HepG2 (cell line): ENCODE data around the gene IPO5. TPM values are rescaled to one million over a fixed set of nuclear protein-coding genes. Genes with fewer than 3 reads are reported as not detected.

Source experiments
- ATAC-seq: fragments of 200-7000 bp; cut with Tn5 transposase; 3 replicates; pipeline ENCODE4 v1.9.1; 2020; ENCODE audit warnings: mild to moderate bottlenecking, moderate library complexity
- BruUV-seq: library from RNA; stranded (reverse); fragments of 400-500 nt; replicated peaks from 2 replicates; lab custom pipeline; 2021; lab: Mats Ljungman, UMichigan
- CTCF ChIA-PET: fragments of 300-600 bp; formaldehyde crosslinking; extraction: SDS; loops from one replicate; lab custom pipeline; 2021; ENCODE audit warnings: low total read pairs, inconsistent platforms, low intra/inter-chr PET ratio; lab: Yijun Ruan, JAX
- POLR2A ChIA-PET: fragments of 350-600 bp; sonication (Branson Sonifier 250); formaldehyde crosslinking; loops from one replicate; lab custom pipeline; 2020; ENCODE audit warnings: antibody characterized with exemption, inconsistent platforms; lab: Yijun Ruan, JAX
- DNase-seq: peaks from one replicate; pipeline ENCODE4 v3.0.0-alpha.2; 2015; ENCODE audit warnings: low spot score
- FAIRE-seq: peaks from 3 replicates; lab custom pipeline; 2011; peaks lifted over from hg19 to GRCh38; lab: Jason Lieb, UNC
- H2AFZ ChIP-seq: one replicate; pipeline ENCODE4 v1.6.1; 2011; ENCODE audit warnings: low read length, inconsistent platforms
- H3K27ac ChIP-seq: fragments of 300-600 bp; 3 replicates; pipeline ENCODE4 v1.8.0; 2011; ENCODE audit warnings: mixed run types, mild to moderate bottlenecking, mixed read lengths, low read length, inconsistent platforms; ENCODE audit not compliant: insufficient read depth; ENCODE audit errors: extremely low read length
- H3K27me3 ChIP-seq, 2 experiments: fragments of 200-600 bp in 1 of 2; 2 replicates in 1 of 2; 3 replicates in 1 of 2; pipeline versions ENCODE4 v1.6.0 to v1.8.0; 2011; ENCODE audit warnings: low read length in 2 of 2, mild to moderate bottlenecking in 2 of 2, moderate library complexity in 2 of 2, inconsistent platforms in 1 of 2; ENCODE audit not compliant: insufficient read depth in 2 of 2, control insufficient read depth in 1 of 2
- H3K36me3 ChIP-seq, 2 experiments: fragments of 200-600 bp in 1 of 2; replicated peaks in 1 of 2; 2 replicates in 1 of 2; 3 replicates in 1 of 2; pipeline versions ENCODE4 v1.5.1 to v1.8.0; 2011; ENCODE audit warnings: low read length in 2 of 2, inconsistent platforms in 1 of 2; ENCODE audit not compliant: insufficient read depth in 2 of 2, control insufficient read depth in 1 of 2
- H3K4me1 ChIP-seq: 2 replicates; pipeline ENCODE4 v1.5.1; 2012; ENCODE audit warnings: low read length, inconsistent platforms; ENCODE audit not compliant: insufficient read depth
- H3K4me2 ChIP-seq: 2 replicates; pipeline ENCODE4 v1.6.0; 2011; ENCODE audit warnings: low read depth, low read length, inconsistent platforms
- H3K4me3 ChIP-seq, 3 experiments: fragments of 200-600 bp in 1 of 3; sonication (generic), shearing (Covaris generic) in 1 of 3; replicated peaks in 1 of 3; 2 replicates each; pipeline ENCODE4 v1.5.1; 2011 to 2016; ENCODE audit warnings: low read length in 3 of 3, inconsistent platforms in 2 of 3, low read depth in 2 of 3, mild to moderate bottlenecking in 2 of 3, control low read depth in 1 of 3, mixed read lengths in 1 of 3; ENCODE audit not compliant: insufficient read depth in 1 of 3
- H3K79me2 ChIP-seq: one replicate; pipeline ENCODE4 v1.6.1; 2011; ENCODE audit warnings: low read length, inconsistent platforms; ENCODE audit not compliant: insufficient read depth
- H3K9ac ChIP-seq: 2 replicates; pipeline ENCODE4 v1.6.0; 2011; ENCODE audit warnings: mild to moderate bottlenecking, low read depth, low read length, inconsistent platforms; ENCODE audit not compliant: insufficient read depth
- H3K9me3 ChIP-seq: 2 replicates; pipeline ENCODE4 v1.5.1; 2012; ENCODE audit warnings: mild to moderate bottlenecking, low read length
- H4K20me1 ChIP-seq: 2 replicates; pipeline ENCODE4 v1.6.0; 2011; ENCODE audit warnings: inconsistent platforms, mild to moderate bottlenecking, low read length, moderate library complexity; ENCODE audit not compliant: insufficient read depth
- BORCS8-MEF2B ChIP-seq: sonication (generic); formaldehyde crosslinking; IDR thresholded peaks from 2 replicates; pipeline ENCODE4 v1.8.0; 2022; ENCODE audit warnings: mild to moderate bottlenecking, missing genetic modification reagents
- ELK4 ChIP-seq: sonication (generic); formaldehyde crosslinking; IDR thresholded peaks from 2 replicates; pipeline ENCODE4 v1.9.0; 2021; ENCODE audit warnings: missing genetic modification reagents, borderline replicate concordance
- FIP1L1 ChIP-seq: fragments of 200-400 bp; formaldehyde crosslinking; IDR thresholded peaks from 2 replicates; pipeline ENCODE4 v1.6.1; 2018; ENCODE audit warnings: low read depth, mild to moderate bottlenecking, low read length, moderate library complexity, borderline replicate concordance; ENCODE audit not compliant: insufficient read depth
- HNF4G ChIP-seq, 2 experiments: sonication (generic) in 1 of 2; formaldehyde crosslinking in 1 of 2; IDR thresholded peaks; 2 replicates each; pipeline versions ENCODE4 v1.4.0 to v1.6.1; 2011 to 2020; ENCODE audit warnings: borderline replicate concordance in 2 of 2, low read depth in 2 of 2, mild to moderate bottlenecking in 2 of 2, low read length in 1 of 2, missing genetic modification reagents in 1 of 2, moderate library complexity in 1 of 2
- PHF8 ChIP-seq: sonication (generic); formaldehyde crosslinking; IDR thresholded peaks from 2 replicates; pipeline ENCODE4 v1.5.0; 2020; ENCODE audit warnings: missing genetic modification reagents
- PPARG ChIP-seq: conservative IDR thresholded peaks from 2 replicates; pipeline ENCODE4 v1.6.1; 2016; ENCODE audit warnings: missing biosample characterization, missing genetic modification reagents
- SRY ChIP-seq: sonication (generic); formaldehyde crosslinking; IDR thresholded peaks from 2 replicates; pipeline ENCODE4 v1.8.0; 2022; ENCODE audit warnings: mild to moderate bottlenecking, missing genetic modification reagents
- TRAFD1 ChIP-seq: sonication (generic); formaldehyde crosslinking; IDR thresholded peaks from 2 replicates; pipeline ENCODE4 v1.5.1; 2020; ENCODE audit warnings: missing genetic modification reagents, mild to moderate bottlenecking, borderline replicate concordance
- TRIM24 ChIP-seq: sonication (generic); formaldehyde crosslinking; IDR thresholded peaks from 2 replicates; pipeline ENCODE4 v1.8.0; 2022; ENCODE audit warnings: mild to moderate bottlenecking, missing genetic modification reagents
- ZHX2 ChIP-seq, 2 experiments: sonication (generic) in 1 of 2; formaldehyde crosslinking in 1 of 2; IDR thresholded peaks; 2 replicates each; pipeline versions ENCODE4 v1.6.1 to v1.9.0; 2014 to 2022; ENCODE audit warnings: antibody characterized with exemption in 1 of 2, borderline replicate concordance in 1 of 2, inconsistent platforms in 1 of 2, low read depth in 1 of 2, missing genetic modification reagents in 1 of 2
- ZKSCAN5 ChIP-seq: sonication (generic); formaldehyde crosslinking; IDR thresholded peaks from 2 replicates; pipeline ENCODE4 v1.5.1; 2020; ENCODE audit warnings: mild to moderate bottlenecking, missing genetic modification reagents
- ZNF329 ChIP-seq: sonication (generic); formaldehyde crosslinking; IDR thresholded peaks from 2 replicates; pipeline ENCODE4 v1.9.0; 2021; ENCODE audit warnings: low read depth, mild to moderate bottlenecking, missing genetic modification reagents
- ZNF577 ChIP-seq: sonication (generic); formaldehyde crosslinking; IDR thresholded peaks from 2 replicates; pipeline ENCODE4 v1.4.0; 2020; ENCODE audit warnings: mild to moderate bottlenecking, low read depth, missing genetic modification reagents, borderline replicate concordance
- ZNF766 ChIP-seq: sonication (generic); formaldehyde crosslinking; IDR thresholded peaks from 2 replicates; pipeline ENCODE4 v1.5.0; 2020; ENCODE audit warnings: missing genetic modification reagents, borderline replicate concordance
- ZNF850 ChIP-seq: sonication (generic); formaldehyde crosslinking; conservative IDR thresholded peaks from 2 replicates; pipeline ENCODE4 v1.9.0; 2021; ENCODE audit warnings: mild to moderate bottlenecking, missing genetic modification reagents
- ZSCAN30 ChIP-seq: sonication (generic); formaldehyde crosslinking; IDR thresholded peaks from 2 replicates; pipeline ENCODE4 v1.5.0; 2020; ENCODE audit warnings: mild to moderate bottlenecking, missing genetic modification reagents
- whole genome bisulfite sequencing: methylation state at CpG from one replicate; pipeline ENCODE4 v1.1.6; 2017; ENCODE audit warnings: low lambda C conversion rate; 5-methylcytosine and 5-hydroxymethylcytosine counted together
- in situ Hi-C: cut with HindIII; loops from 2 replicates; pipeline ENCODE4 v1.10.0; 2017; ENCODE audit warnings: low pct_unique_long_range_greater_than_20kb; ENCODE audit not compliant: extremely low pct_ligation_motif_present
- intact Hi-C: fragments of 100-400 bp; cut with micrococcal nuclease; formaldehyde crosslinking; loops from one replicate; pipeline ENCODE4 v1.10.0; 2022; ENCODE audit not compliant: unreplicated experiment
- polyA plus RNA-seq, 8 experiments: library from polyadenylated mRNA; depleted of rRNA in 3 of 8; stranded (reverse) in 7 of 8; unstranded in 1 of 8; fragments of >200 nt; fragmentation: Illumina TruSeq in 4 of 8; extraction: Trizol in 4 of 8; gene quantifications; 2 replicates each; pipeline versions ENCODE4 v1.2.1 to v1.2.3, GENCODE V29; 2011 to 2016; ENCODE audit warnings: low read depth in 4 of 8, missing spikeins in 1 of 8, mixed read lengths in 1 of 8; ENCODE audit not compliant: insufficient read depth in 1 of 8
- total RNA-seq, 5 experiments: library from RNA; depleted of rRNA; stranded (reverse); fragments of >200 nt; fragmentation: Illumina TruSeq; extraction: Trizol; gene quantifications; 2 replicates each; pipeline ENCODE4 v1.2.3, GENCODE V29; 2016; ENCODE audit warnings: low read depth in 1 of 5

The IPO5 gene
- total and polyA plus RNA-seq, 2 of the 13 experiments (the other 11 are each of a cell fraction or from before 2014, with no cell fraction given), result 155 to 242 TPM

GRCh38 chr13:97905517-97905916 is 48.0 kb upstream of the IPO5 start:
- Histone ChIP-seq H2AFZ (no peak overlapping the region), H3K79me2 (no peaks in the 10 kb centered on the region), H4K20me1 (no peaks in the 10 kb centered on the region), H3K36me3 (no peaks in the 10 kb centered on the region), H3K27me3 (peaks cover 0 to 1% of the 10 kb centered on the region in 2 experiments; a peak in 1 of 5 replicates), H3K9ac (no peak overlapping the region), H3K4me3 (no peak overlapping the region), H3K27ac (no peak overlapping the region), H3K4me1 (no peaks in the 10 kb centered on the region), H3K9me3 (no peaks in the 10 kb centered on the region), H3K4me2 (no peak overlapping the region)
- DNase-seq (no peak), FAIRE-seq (no peak), ATAC-seq (no peak)
- POLR2A ChIA-PET, result no interaction called here
- intact Hi-C loops, result no loop called here
- CTCF ChIA-PET, result no interaction called here
- no TSS peak for BruUV-seq
- 0% methylated on average over 1 of the region's 1 CpG for WGBS
- in situ Hi-C loops, result no loop called here
- no peak for TF ChIP-seq ZNF766 (CRISPR knock-in tag)
- no peak for TF ChIP-seq TRIM24 (CRISPR knock-in tag)
- no peak for TF ChIP-seq BORCS8-MEF2B (CRISPR knock-in tag)
- TF ChIP-seq FIP1L1, result no peak
- no peak for TF ChIP-seq PPARG (CRISPR knock-in tag)
- no peak for TF ChIP-seq ZKSCAN5 (CRISPR knock-in tag)
- no peak for TF ChIP-seq ZHX2 (IDR thresholded peaks at IDR 0.05; ENCODE audit: low read depth)
- TF ChIP-seq ZHX2 (CRISPR knock-in tag; IDR thresholded peaks at IDR 0.05; ENCODE audit: borderline replicate concordance), result no peak
- TF ChIP-seq SRY (CRISPR knock-in tag), result no peak
- no peak for TF ChIP-seq ZNF850 (CRISPR knock-in tag)
- TF ChIP-seq ELK4, result no peak
- no peak for TF ChIP-seq TRAFD1 (CRISPR knock-in tag)
- no peak for TF ChIP-seq HNF4G (IDR thresholded peaks at IDR 0.05; ENCODE audit: borderline replicate concordance, low read depth, low read length)
- TF ChIP-seq HNF4G (CRISPR knock-in tag; IDR thresholded peaks at IDR 0.05; ENCODE audit: borderline replicate concordance, low read depth), result no peak
- no peak for TF ChIP-seq ZSCAN30 (CRISPR knock-in tag)
- no peak for TF ChIP-seq ZNF577 (CRISPR knock-in tag)
- TF ChIP-seq ZNF329 (CRISPR knock-in tag), result no peak
- no peak for TF ChIP-seq PHF8 (CRISPR knock-in tag)
